ENCODE results near the gene UBE2D4. TPM values are rescaled to one million over a fixed set of nuclear protein-coding genes. Genes with fewer than 3 reads are reported as not detected.
A peak's percentile ranks its signal among the peaks of the same experiment; 100 is the strongest.

Gene UBE2D4
- total RNA-seq (ENCODE audit: unreplicated experiment): 10.1 TPM
- long read RNA-seq, transcript UBE2D4-201 (7 exons, 3,974 nt): major isoform, 5 of 11 reads
- long read RNA-seq, partial matches to known transcripts: 1 of 11 reads
- long read RNA-seq, other reads (novel, unspliced or antisense): 3 of 11 reads

GRCh38 chr7:43925984-43926797, at the start of gene UBE2D4:
UBE2D4 (plus strand) TSS chr7:43926436; CDS start chr7:43926533, 97 bp downstream.
- no peaks in the 10 kb centered on the region for H3K36me3 Mint-ChIP-seq (ENCODE audit: unreplicated experiment)
- peak within 1 kb of the TSS; percentile 92 for H3K27ac Mint-ChIP-seq (ENCODE audit: unreplicated experiment)
- peak; percentile 88 for DNase-seq
- H3K4me3 Mint-ChIP-seq (ENCODE audit: unreplicated experiment): peak within 1 kb of the TSS; percentile 87
- H3K9me3 Mint-ChIP-seq (ENCODE audit: unreplicated experiment): peaks cover 4% of the 10 kb centered on the region
- H3K4me1 Mint-ChIP-seq (ENCODE audit: low read depth, unreplicated experiment): no peaks in the 10 kb centered on the region
- TF ChIP-seq CTCF (IDR thresholded peaks at IDR 0.05; ENCODE audit: partially characterized antibody, unreplicated experiment): no peak
- H3K27me3 Mint-ChIP-seq (ENCODE audit: unreplicated experiment): no peaks in the 10 kb centered on the region

- no peak for TF ChIP-seq CTCF (IDR thresholded peaks at IDR 0.05; ENCODE audit: partially characterized antibody, unreplicated experiment)
- Mint-ChIP-seq H3K27me3 (ENCODE audit: unreplicated experiment) (peaks cover 5% of the 10 kb centered on the region), H3K9me3 (ENCODE audit: unreplicated experiment) (peaks cover 1% of the 10 kb centered on the region), H3K4me3 (ENCODE audit: unreplicated experiment) (no peak overlapping the region), H3K4me1 (ENCODE audit: low read depth, unreplicated experiment) (peaks cover 3% of the 10 kb centered on the region), H3K36me3 (ENCODE audit: unreplicated experiment) (peaks cover 7% of the 10 kb centered on the region), H3K27ac (ENCODE audit: unreplicated experiment) (no peak overlapping the region)
- no peak for DNase-seq
These were observed 49.1 kb upstream of the UBE2D4 start for GRCh38 chr7:43876976-43877745.

- H3K36me3 Mint-ChIP-seq (ENCODE audit: unreplicated experiment): peaks cover 7% of the 10 kb centered on the region
- H3K27me3 Mint-ChIP-seq (ENCODE audit: unreplicated experiment): peaks cover 5% of the 10 kb centered on the region
- peaks cover 1% of the 10 kb centered on the region for H3K9me3 Mint-ChIP-seq (ENCODE audit: unreplicated experiment)
- no peak overlapping the region for H3K27ac Mint-ChIP-seq (ENCODE audit: unreplicated experiment)
- TF ChIP-seq CTCF (IDR thresholded peaks at IDR 0.05; ENCODE audit: partially characterized antibody, unreplicated experiment): no peak
- no peaks in the 10 kb centered on the region for H3K4me1 Mint-ChIP-seq (ENCODE audit: low read depth, unreplicated experiment)
- DNase-seq: no peak
- no peak overlapping the region for H3K4me3 Mint-ChIP-seq (ENCODE audit: unreplicated experiment)
These were observed 48.0 kb upstream of the UBE2D4 start for GRCh38 chr7:43877968-43878864.

GRCh38 chr7:43878867-43879266, 47.4 kb upstream of the UBE2D4 start:
- no peak overlapping the region for H3K27ac Mint-ChIP-seq (ENCODE audit: unreplicated experiment)
- no peak for TF ChIP-seq CTCF (IDR thresholded peaks at IDR 0.05; ENCODE audit: partially characterized antibody, unreplicated experiment)
- peaks cover 5% of the 10 kb centered on the region for H3K27me3 Mint-ChIP-seq (ENCODE audit: unreplicated experiment)
- H3K4me3 Mint-ChIP-seq (ENCODE audit: unreplicated experiment): no peak overlapping the region
- H3K9me3 Mint-ChIP-seq (ENCODE audit: unreplicated experiment): peaks cover 3% of the 10 kb centered on the region
- H3K36me3 Mint-ChIP-seq (ENCODE audit: unreplicated experiment): peaks cover 8% of the 10 kb centered on the region
- no peaks in the 10 kb centered on the region for H3K4me1 Mint-ChIP-seq (ENCODE audit: low read depth, unreplicated experiment)
- DNase-seq: no peak

Measured in glutamatergic neuron (in vitro differentiated cells).